Colonic mucosa (tissue), 4 donors: Measurements from ENCODE around the gene MMS22L. TPM values are rescaled to one million over a fixed set of nuclear protein-coding genes. Genes with fewer than 3 reads are reported as not detected.

Experiments used
- DNase-seq: peaks from one replicate; pipeline ENCODE4 v3.0.0-alpha.2; 2020
- H3K27ac ChIP-seq: fragments of 200-600 bp; one replicate; pipeline ENCODE4 v1.8.0; 2021
- H3K27me3 ChIP-seq: fragments of 200-600 bp; one replicate; pipeline ENCODE4 v1.8.0; 2021
- H3K36me3 ChIP-seq: fragments of 200-600 bp; one replicate; pipeline ENCODE4 v1.8.0; 2021
- H3K4me1 ChIP-seq: fragments of 200-600 bp; one replicate; pipeline ENCODE4 v1.8.0; 2021; ENCODE audit warnings: mild to moderate bottlenecking
- H3K4me3 ChIP-seq: fragments of 200-600 bp; one replicate; pipeline ENCODE4 v1.8.0; 2021
- H3K9ac ChIP-seq, 2 donors: one replicate each; pipeline ENCODE4 v1.7.0; 2013; ENCODE audit warnings: control low read depth in 2 of 2, low read depth in 2 of 2, low read length in 2 of 2
- H3K9me3 ChIP-seq: fragments of 200-600 bp; one replicate; pipeline ENCODE4 v1.8.0; 2021
- CTCF ChIP-seq: fragments of 200-600 bp; IDR thresholded peaks from one replicate; pipeline ENCODE4 v1.8.0; 2022; ENCODE audit warnings: antibody characterized with exemption, mild to moderate bottlenecking
- intact Hi-C: fragments of 100-400 bp; cut with DNase I; formaldehyde crosslinking; loops from one replicate; pipeline ENCODE4 v1.14.1; 2022
- total RNA-seq, 2 donors: library from RNA; stranded (reverse); fragmentation: NEBNext Ultra II Directional in 1 of 2; extraction: Animal tissue kit (Norgen Biotek cat#: 25700) in 1 of 2; gene quantifications; one replicate each; pipeline ENCODE4 v1.2.1, GENCODE V29; 2021
- donor health status: healthy.
- donor health status: DM: no; HTN: no; CAD: no.
- donor health status: DM: no; HTN: no; CAD: no.

The MMS22L gene
- total RNA-seq, 2 donors from 2014 or later, result 9.1 to 21.4 TPM

GRCh38 chr6:97136626-97137358, 146.2 kb downstream of the MMS22L start:
- DNase-seq, result no peak
- intact Hi-C loops, result no loop called here
- Histone ChIP-seq H3K36me3 (no peaks in the 10 kb centered on the region), H3K9ac (no peak overlapping the region), H3K9me3 (no peaks in the 10 kb centered on the region), H3K27ac (no peak overlapping the region), H3K27me3 (no peaks in the 10 kb centered on the region), H3K4me1 (no peaks in the 10 kb centered on the region), H3K4me3 (no peak overlapping the region)
- TF ChIP-seq CTCF, result no peak

- no peak overlapping the region for H3K27ac ChIP-seq
- H3K9me3 ChIP-seq, result no peaks in the 10 kb centered on the region
- H3K4me1 ChIP-seq, result no peaks in the 10 kb centered on the region
- no peak overlapping the region for H3K4me3 ChIP-seq
- H3K36me3 ChIP-seq, result no peaks in the 10 kb centered on the region
- H3K27me3 ChIP-seq, result no peaks in the 10 kb centered on the region
- TF ChIP-seq CTCF, result no peak
- no peak overlapping the region for H3K9ac ChIP-seq
- no peak for DNase-seq
- intact Hi-C loops, result no loop called here
Observed at GRCh38 chr6:97133067-97133466, 149.9 kb downstream of the MMS22L start.

- DNase-seq, result no peak
- TF ChIP-seq CTCF, result no peak
- Histone ChIP-seq H3K36me3 (no peaks in the 10 kb centered on the region), H3K4me1 (no peaks in the 10 kb centered on the region), H3K27ac (no peak overlapping the region), H3K27me3 (no peaks in the 10 kb centered on the region), H3K4me3 (no peak overlapping the region), H3K9me3 (no peaks in the 10 kb centered on the region), H3K9ac (no peak overlapping the region)
- intact Hi-C loops, result no loop called here
Observed at GRCh38 chr6:97129106-97129505, 153.9 kb downstream of the MMS22L start.

GRCh38 chr6:97128507-97128906, 154.5 kb downstream of the MMS22L start:
- no peaks in the 10 kb centered on the region for H3K4me1 ChIP-seq
- no peak for DNase-seq
- H3K9me3 ChIP-seq, result no peaks in the 10 kb centered on the region
- TF ChIP-seq CTCF, result no peak
- H3K4me3 ChIP-seq, result no peak overlapping the region
- no peak overlapping the region for H3K27ac ChIP-seq
- no peaks in the 10 kb centered on the region for H3K27me3 ChIP-seq
- intact Hi-C loops, result no loop called here
- H3K36me3 ChIP-seq, result no peaks in the 10 kb centered on the region
- no peak overlapping the region for H3K9ac ChIP-seq

GRCh38 chr6:97123652-97124051, 159.4 kb downstream of the MMS22L start:
- no peaks in the 10 kb centered on the region for H3K27me3 ChIP-seq
- no peak for TF ChIP-seq CTCF
- no peaks in the 10 kb centered on the region for H3K4me1 ChIP-seq
- H3K4me3 ChIP-seq, result no peak overlapping the region
- H3K9me3 ChIP-seq, result no peaks in the 10 kb centered on the region
- no peak overlapping the region for H3K9ac ChIP-seq
- no peak overlapping the region for H3K27ac ChIP-seq
- intact Hi-C loops, result no loop called here
- H3K36me3 ChIP-seq, result no peaks in the 10 kb centered on the region
- DNase-seq, result no peak
